HepG2 (cell line): ENCODE measurements around the gene CCDC175. TPM values are rescaled to one million over a fixed set of nuclear protein-coding genes. Genes with fewer than 3 reads are reported as not detected.

ENCODE experiments used
- ATAC-seq: fragments of 200-7000 bp; cut with Tn5 transposase; 3 replicates; pipeline ENCODE4 v1.9.1; 2020; ENCODE audit warnings: mild to moderate bottlenecking, moderate library complexity
- BruUV-seq: library from RNA; stranded (reverse); fragments of 400-500 nt; replicated peaks from 2 replicates; lab custom pipeline; 2021; lab: Mats Ljungman, UMichigan
- CTCF ChIA-PET: fragments of 300-600 bp; formaldehyde crosslinking; extraction: SDS; loops from one replicate; lab custom pipeline; 2021; ENCODE audit warnings: low total read pairs, inconsistent platforms, low intra/inter-chr PET ratio; lab: Yijun Ruan, JAX
- POLR2A ChIA-PET: fragments of 350-600 bp; sonication (Branson Sonifier 250); formaldehyde crosslinking; loops from one replicate; lab custom pipeline; 2020; ENCODE audit warnings: antibody characterized with exemption, inconsistent platforms; lab: Yijun Ruan, JAX
- DNase-seq: peaks from one replicate; pipeline ENCODE4 v3.0.0-alpha.2; 2015; ENCODE audit warnings: low spot score
- FAIRE-seq: peaks from 3 replicates; lab custom pipeline; 2011; peaks lifted over from hg19 to GRCh38; lab: Jason Lieb, UNC
- H2AFZ ChIP-seq: one replicate; pipeline ENCODE4 v1.6.1; 2011; ENCODE audit warnings: low read length, inconsistent platforms
- H3K27ac ChIP-seq: fragments of 300-600 bp; 3 replicates; pipeline ENCODE4 v1.8.0; 2011; ENCODE audit warnings: mixed run types, mild to moderate bottlenecking, mixed read lengths, low read length, inconsistent platforms; ENCODE audit not compliant: insufficient read depth; ENCODE audit errors: extremely low read length
- H3K27me3 ChIP-seq, 2 experiments: fragments of 200-600 bp in 1 of 2; 2 replicates in 1 of 2; 3 replicates in 1 of 2; pipeline versions ENCODE4 v1.6.0 to v1.8.0; 2011; ENCODE audit warnings: low read length in 2 of 2, mild to moderate bottlenecking in 2 of 2, moderate library complexity in 2 of 2, inconsistent platforms in 1 of 2; ENCODE audit not compliant: insufficient read depth in 2 of 2, control insufficient read depth in 1 of 2
- H3K36me3 ChIP-seq, 2 experiments: fragments of 200-600 bp in 1 of 2; replicated peaks in 1 of 2; 2 replicates in 1 of 2; 3 replicates in 1 of 2; pipeline versions ENCODE4 v1.5.1 to v1.8.0; 2011; ENCODE audit warnings: low read length in 2 of 2, inconsistent platforms in 1 of 2; ENCODE audit not compliant: insufficient read depth in 2 of 2, control insufficient read depth in 1 of 2
- H3K4me1 ChIP-seq: 2 replicates; pipeline ENCODE4 v1.5.1; 2012; ENCODE audit warnings: low read length, inconsistent platforms; ENCODE audit not compliant: insufficient read depth
- H3K4me2 ChIP-seq: 2 replicates; pipeline ENCODE4 v1.6.0; 2011; ENCODE audit warnings: low read depth, low read length, inconsistent platforms
- H3K4me3 ChIP-seq, 3 experiments: fragments of 200-600 bp in 1 of 3; sonication (generic), shearing (Covaris generic) in 1 of 3; replicated peaks in 1 of 3; 2 replicates each; pipeline ENCODE4 v1.5.1; 2011 to 2016; ENCODE audit warnings: low read length in 3 of 3, inconsistent platforms in 2 of 3, low read depth in 2 of 3, mild to moderate bottlenecking in 2 of 3, control low read depth in 1 of 3, mixed read lengths in 1 of 3; ENCODE audit not compliant: insufficient read depth in 1 of 3
- H3K79me2 ChIP-seq: one replicate; pipeline ENCODE4 v1.6.1; 2011; ENCODE audit warnings: low read length, inconsistent platforms; ENCODE audit not compliant: insufficient read depth
- H3K9ac ChIP-seq: 2 replicates; pipeline ENCODE4 v1.6.0; 2011; ENCODE audit warnings: mild to moderate bottlenecking, low read depth, low read length, inconsistent platforms; ENCODE audit not compliant: insufficient read depth
- H3K9me3 ChIP-seq: 2 replicates; pipeline ENCODE4 v1.5.1; 2012; ENCODE audit warnings: mild to moderate bottlenecking, low read length
- H4K20me1 ChIP-seq: 2 replicates; pipeline ENCODE4 v1.6.0; 2011; ENCODE audit warnings: inconsistent platforms, mild to moderate bottlenecking, low read length, moderate library complexity; ENCODE audit not compliant: insufficient read depth
- ARNTL ChIP-seq: sonication (generic); formaldehyde crosslinking; IDR thresholded peaks from 2 replicates; pipeline ENCODE4 v1.4.0; 2020; ENCODE audit warnings: mild to moderate bottlenecking, missing genetic modification reagents
- ELK4 ChIP-seq: sonication (generic); formaldehyde crosslinking; IDR thresholded peaks from 2 replicates; pipeline ENCODE4 v1.9.0; 2021; ENCODE audit warnings: missing genetic modification reagents, borderline replicate concordance
- GABPA ChIP-seq, 2 experiments: IDR thresholded peaks; 2 replicates each; pipeline ENCODE4 v1.6.1; 2011 to 2016; ENCODE audit warnings: low read depth in 2 of 2, low read length in 1 of 2, missing biosample characterization in 1 of 2, missing genetic modification characterization in 1 of 2
- KLF15 ChIP-seq: sonication (generic); formaldehyde crosslinking; IDR thresholded peaks from 2 replicates; pipeline ENCODE4 v1.8.1; 2023; ENCODE audit warnings: borderline replicate concordance, mild to moderate bottlenecking, inconsistent platforms, missing genetic modification reagents, mixed read lengths
- MEIS1 ChIP-seq: sonication (generic); formaldehyde crosslinking; IDR thresholded peaks from 2 replicates; pipeline ENCODE4 v1.9.0; 2021; ENCODE audit warnings: mild to moderate bottlenecking, missing genetic modification reagents, moderate library complexity, borderline replicate concordance
- NFRKB ChIP-seq: fragments of 450-650 bp; IDR thresholded peaks from 2 replicates; pipeline ENCODE4 v1.6.1; 2017
- ZFP41 ChIP-seq: sonication (generic); formaldehyde crosslinking; IDR thresholded peaks from 2 replicates; pipeline ENCODE4 v1.4.0; 2020; ENCODE audit warnings: mild to moderate bottlenecking, missing genetic modification reagents, borderline replicate concordance
- ZNF546 ChIP-seq: sonication (generic); formaldehyde crosslinking; conservative IDR thresholded peaks from 2 replicates; pipeline ENCODE4 v1.8.1; 2023; ENCODE audit warnings: mild to moderate bottlenecking, missing genetic modification reagents
- ZNF615 ChIP-seq: sonication (generic); formaldehyde crosslinking; IDR thresholded peaks from 2 replicates; pipeline ENCODE4 v1.5.0; 2020; ENCODE audit warnings: mild to moderate bottlenecking, missing genetic modification reagents, borderline replicate concordance
- ZNF782 ChIP-seq: sonication (generic); formaldehyde crosslinking; IDR thresholded peaks from 2 replicates; pipeline ENCODE4 v1.4.0; 2020; ENCODE audit warnings: missing genetic modification reagents, mild to moderate bottlenecking, borderline replicate concordance
- WGBS: methylation state at CpG from one replicate; pipeline ENCODE4 v1.1.6; 2017; ENCODE audit warnings: low lambda C conversion rate; 5-methylcytosine and 5-hydroxymethylcytosine counted together
- in situ Hi-C: cut with HindIII; loops from 2 replicates; pipeline ENCODE4 v1.10.0; 2017; ENCODE audit warnings: low pct_unique_long_range_greater_than_20kb; ENCODE audit not compliant: extremely low pct_ligation_motif_present
- intact Hi-C: fragments of 100-400 bp; cut with micrococcal nuclease; formaldehyde crosslinking; loops from one replicate; pipeline ENCODE4 v1.10.0; 2022; ENCODE audit not compliant: unreplicated experiment
- polyA plus RNA-seq, 8 experiments: library from polyadenylated mRNA; depleted of rRNA in 3 of 8; stranded (reverse) in 7 of 8; unstranded in 1 of 8; fragments of >200 nt; fragmentation: Illumina TruSeq in 4 of 8; extraction: Trizol in 4 of 8; gene quantifications; 2 replicates each; pipeline versions ENCODE4 v1.2.1 to v1.2.3, GENCODE V29; 2011 to 2016; ENCODE audit warnings: low read depth in 4 of 8, missing spikeins in 1 of 8, mixed read lengths in 1 of 8; ENCODE audit not compliant: insufficient read depth in 1 of 8
- total RNA-seq, 5 experiments: library from RNA; depleted of rRNA; stranded (reverse); fragments of >200 nt; fragmentation: Illumina TruSeq; extraction: Trizol; gene quantifications; 2 replicates each; pipeline ENCODE4 v1.2.3, GENCODE V29; 2016; ENCODE audit warnings: low read depth in 1 of 5

CCDC175 gene
- total and polyA plus RNA-seq, 2 of the 13 experiments (the other 11 are each of a cell fraction or from before 2014, with no cell fraction given): not detected

GRCh38 chr14:59565087-59565486 is 11.5 kb downstream of the CCDC175 start:
- intact Hi-C loops: no loop called here
- ATAC-seq (no peak), FAIRE-seq (no peak), DNase-seq (no peak)
- no peaks in the 10 kb centered on the region for H3K9me3 ChIP-seq
- WGBS: 0% methylated on average over 1 of the region's 1 CpG
- no peak overlapping the region for H2AFZ ChIP-seq
- TF ChIP-seq GABPA (IDR thresholded peaks at IDR 0.05; ENCODE audit: low read depth, low read length) (no peak), GABPA (CRISPR knock-in tag; IDR thresholded peaks at IDR 0.05; ENCODE audit: low read depth) (no peak), ZFP41 (CRISPR knock-in tag) (no peak), KLF15 (CRISPR knock-in tag) (no peak), MEIS1 (CRISPR knock-in tag) (no peak), ZNF782 (no peak), ARNTL (CRISPR knock-in tag) (no peak), ZNF615 (no peak), ZNF546 (CRISPR knock-in tag) (no peak)
- BruUV-seq: no TSS peak
- H3K36me3 ChIP-seq: no peaks in the 10 kb centered on the region
- no peak overlapping the region for H3K9ac ChIP-seq
- no peaks in the 10 kb centered on the region for H3K79me2 ChIP-seq
- CTCF ChIA-PET: no interaction called here
- in situ Hi-C loops: no loop called here
- H3K4me2 ChIP-seq: no peak overlapping the region
- POLR2A ChIA-PET: no interaction called here
- H4K20me1 ChIP-seq: no peaks in the 10 kb centered on the region
- no peak overlapping the region for H3K27ac ChIP-seq
- no peaks in the 10 kb centered on the region for H3K4me1 ChIP-seq
- H3K27me3 ChIP-seq: no peaks in the 10 kb centered on the region; a peak in 1 of 5 replicates
- no peak overlapping the region for H3K4me3 ChIP-seq

GRCh38 chr14:59564366-59564765 is 12.2 kb downstream of the CCDC175 start:
- Histone ChIP-seq H3K27ac (no peak overlapping the region), H4K20me1 (no peaks in the 10 kb centered on the region), H3K79me2 (no peaks in the 10 kb centered on the region), H2AFZ (no peak overlapping the region), H3K4me3 (no peak overlapping the region), H3K4me1 (no peaks in the 10 kb centered on the region), H3K4me2 (no peak overlapping the region), H3K36me3 (no peaks in the 10 kb centered on the region), H3K27me3 (no peaks in the 10 kb centered on the region; a peak in 2 of 5 replicates), H3K9ac (no peak overlapping the region), H3K9me3 (no peaks in the 10 kb centered on the region)
- ChIA-PET POLR2A (no interaction called here), CTCF (no interaction called here)
- FAIRE-seq: no peak
- in situ Hi-C loops (no loop called here), intact Hi-C loops (no loop called here)
- ATAC-seq: no peak
- no peak for DNase-seq
- WGBS: 0% methylated on average over 2 of the region's 2 CpGs
- BruUV-seq: no TSS peak
- no peak for TF ChIP-seq NFRKB
- no peak for TF ChIP-seq ELK4 (CRISPR knock-in tag)
